Panc1 (cell line): ENCODE results near the gene ZC3H18.

Source experiments
- POLR2AphosphoS5 ChIP-seq: IDR thresholded peaks from 2 replicates; pipeline ENCODE4 v1.6.1; 2012; ENCODE audit warnings: mild to moderate bottlenecking, low read depth, low read length, moderate library complexity
- REST ChIP-seq, 2 experiments: IDR thresholded peaks; 2 replicates each; pipeline ENCODE4 v1.6.1; 2011 to 2012; ENCODE audit warnings: low read depth in 2 of 2, control low read depth in 1 of 2, low read length in 1 of 2, mild to moderate bottlenecking in 1 of 2, moderate library complexity in 1 of 2; ENCODE audit not compliant: insufficient read depth in 1 of 2
- SIN3A ChIP-seq: IDR thresholded peaks from 2 replicates; pipeline ENCODE4 v1.6.1; 2012; ENCODE audit warnings: low read depth, mild to moderate bottlenecking, low read length, moderate library complexity, borderline replicate concordance; ENCODE audit not compliant: insufficient read depth
- TF ChIP-seq, protein P1 (sequence below): fragments of 450-650 bp; IDR thresholded peaks from 2 replicates; pipeline ENCODE4 v1.5.1; 2017; ENCODE audit warnings: mild to moderate bottlenecking

- TF ChIP-seq, protein P1, sequence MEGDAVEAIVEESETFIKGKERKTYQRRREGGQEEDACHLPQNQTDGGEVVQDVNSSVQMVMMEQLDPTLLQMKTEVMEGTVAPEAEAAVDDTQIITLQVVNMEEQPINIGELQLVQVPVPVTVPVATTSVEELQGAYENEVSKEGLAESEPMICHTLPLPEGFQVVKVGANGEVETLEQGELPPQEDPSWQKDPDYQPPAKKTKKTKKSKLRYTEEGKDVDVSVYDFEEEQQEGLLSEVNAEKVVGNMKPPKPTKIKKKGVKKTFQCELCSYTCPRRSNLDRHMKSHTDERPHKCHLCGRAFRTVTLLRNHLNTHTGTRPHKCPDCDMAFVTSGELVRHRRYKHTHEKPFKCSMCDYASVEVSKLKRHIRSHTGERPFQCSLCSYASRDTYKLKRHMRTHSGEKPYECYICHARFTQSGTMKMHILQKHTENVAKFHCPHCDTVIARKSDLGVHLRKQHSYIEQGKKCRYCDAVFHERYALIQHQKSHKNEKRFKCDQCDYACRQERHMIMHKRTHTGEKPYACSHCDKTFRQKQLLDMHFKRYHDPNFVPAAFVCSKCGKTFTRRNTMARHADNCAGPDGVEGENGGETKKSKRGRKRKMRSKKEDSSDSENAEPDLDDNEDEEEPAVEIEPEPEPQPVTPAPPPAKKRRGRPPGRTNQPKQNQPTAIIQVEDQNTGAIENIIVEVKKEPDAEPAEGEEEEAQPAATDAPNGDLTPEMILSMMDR = no peak
- peak; percentile 61; the same call in 1 of the 2 replicates for TF ChIP-seq POLR2AphosphoS5
- no peak for TF ChIP-seq REST (IDR thresholded peaks at IDR 0.05; ENCODE audit: insufficient read depth in 1 of 2, low read depth in 2 of 2, low read length in 1 of 2)
- 0 out of 2 replicates have a peak, but pooled peaks have one; percentile 71 for TF ChIP-seq SIN3A
Measured at GRCh38 chr16:88569985-88570690, at the start of gene ZC3H18.
